Skin of body (tissue), 3 donors: ENCODE results near the gene MAZ. TPM values are rescaled to one million over a fixed set of nuclear protein-coding genes. Genes with fewer than 3 reads are reported as not detected.

Experiments used
- DNase-seq: peaks from one replicate; lab custom pipeline; 2025; lab: John Stamatoyannopoulos, UW
- small RNA-seq: library from RNA; depleted of rRNA; stranded (forward); fragments of <200 nt; gene quantifications from one replicate; pipeline ENCODE3, GENCODE V24; 2014; ENCODE audit warnings: low replicate concordance
- total RNA-seq: library from RNA; depleted of rRNA; stranded (reverse); fragments of >200 nt; gene quantifications from one replicate; pipeline ENCODE4 v1.2.3, GENCODE V29; 2014

MAZ gene
- total RNA-seq, 1 donor from 2014 or later, result 93.1 TPM

- DNase-seq, result peak; percentile 86
Observed at GRCh38 chr16:29852654-29853053, 46.3 kb downstream of the MAZ start.

DNA sequence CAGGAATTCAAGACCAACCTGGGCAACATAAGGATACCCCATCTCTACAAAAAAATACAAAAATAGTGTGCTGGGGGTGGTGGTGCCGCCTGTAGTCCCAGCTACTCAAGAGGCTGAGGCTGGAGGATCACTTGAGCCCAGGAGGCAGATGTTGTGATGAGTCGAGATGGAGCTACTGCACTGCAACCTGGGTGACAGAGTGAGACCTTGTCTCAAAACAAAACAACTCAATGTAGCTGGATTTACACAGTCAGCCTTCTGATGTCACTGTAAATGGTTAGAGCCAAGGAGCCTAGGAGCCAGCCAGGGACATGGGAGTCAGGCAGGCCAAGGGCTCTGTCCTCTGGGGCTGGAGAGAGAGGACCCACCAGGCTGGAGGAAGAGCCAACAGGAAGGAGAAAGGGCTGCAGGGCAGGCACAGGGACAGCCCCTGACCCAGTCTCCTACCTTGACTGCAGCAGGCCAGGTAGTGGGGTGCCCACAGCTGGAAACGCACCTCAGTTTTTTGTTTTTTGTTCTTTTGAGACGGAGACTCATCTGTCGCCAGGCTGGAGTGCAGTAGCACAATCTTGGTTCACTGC is 48.3 kb downstream of the MAZ start:
- DNase-seq, result no peak

- no peak for DNase-seq
Observed at GRCh38 chr16:29857133-29857760, 50.9 kb downstream of the MAZ start.

DNA sequence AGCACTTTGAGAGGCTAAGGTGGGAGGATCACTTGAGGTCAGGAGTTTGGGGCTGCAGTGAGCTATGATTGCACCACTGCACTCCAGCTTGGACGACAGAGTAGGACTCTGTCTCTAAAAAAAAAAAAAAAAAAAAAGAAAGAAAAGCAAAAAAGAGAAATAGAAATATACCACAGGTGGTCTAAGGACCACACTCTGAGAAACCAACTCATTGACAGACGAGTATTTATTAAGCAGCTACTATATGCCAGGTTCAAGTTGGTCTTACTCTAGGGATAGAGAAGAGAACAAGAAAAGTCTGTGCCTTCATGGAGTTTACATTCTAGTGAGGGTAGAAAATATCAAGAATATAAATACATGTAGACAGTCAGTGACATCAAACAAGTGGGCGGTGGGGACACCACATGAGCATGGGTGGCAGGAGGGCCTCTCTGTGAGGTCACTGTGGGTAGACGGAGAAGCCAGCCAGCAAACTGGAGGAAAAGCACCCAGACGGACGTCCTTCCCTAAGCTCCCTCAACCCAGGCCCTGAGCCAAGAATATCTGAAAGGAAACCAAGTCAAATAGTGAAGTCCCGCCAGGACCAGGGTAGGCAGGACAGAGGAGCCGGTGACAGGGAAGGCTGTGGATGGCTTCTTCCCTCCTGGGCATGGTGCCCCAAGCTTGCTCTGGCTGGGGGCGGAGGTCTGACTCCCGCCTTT is 52.0 kb downstream of the MAZ start:
- no peak for DNase-seq

- no peak for DNase-seq
Observed at GRCh38 chr16:29858974-29859373, 52.6 kb downstream of the MAZ start.

GRCh38 chr16:29860218-29860617 is 53.9 kb downstream of the MAZ start:
- DNase-seq, result no peak

Small RNA genes lying within 50 kb of the gene (small RNA-seq; reads per million reads assigned to genes)
- gene AC009133.6 (not detected), gene AC120114.4 (not detected)

Other genes with a start within 250 kb of the MAZ start
- 2.8 TPM for gene SPN, start 143.3 kb upstream of the MAZ start, total RNA-seq
- 16.1 TPM for gene QPRT, start 127.3 kb upstream of the MAZ start, total RNA-seq
- gene C16orf54, start 60.5 kb upstream of the MAZ start, total RNA-seq, result 0.99 TPM
- not detected for gene ZG16, start 28.3 kb upstream of the MAZ start, total RNA-seq
- 40.7 TPM for gene KIF22, start 15.8 kb upstream of the MAZ start, total RNA-seq
- 3.6 TPM for gene PRRT2, start 5.7 kb downstream of the MAZ start, total RNA-seq
- 19.3 TPM for gene PAGR1, start 9.6 kb downstream of the MAZ start, total RNA-seq
- gene MVP, start 13.9 kb downstream of the MAZ start, total RNA-seq, result 24.9 TPM
- 31.1 TPM for gene CDIPT, start 56.7 kb downstream of the MAZ start, total RNA-seq
- gene SEZ6L2, start 93.0 kb downstream of the MAZ start, total RNA-seq, result 2.9 TPM
- gene ASPHD1, start 94.0 kb downstream of the MAZ start, total RNA-seq, result 0.39 TPM
- gene KCTD13, start 119.7 kb downstream of the MAZ start, total RNA-seq, result 6.9 TPM
- 30.3 TPM for gene TMEM219, start 155.6 kb downstream of the MAZ start, total RNA-seq
- 24.5 TPM for gene TAOK2, start 167.3 kb downstream of the MAZ start, total RNA-seq
- 11.4 TPM for gene HIRIP3, start 189.1 kb downstream of the MAZ start, total RNA-seq
- 22.3 TPM for gene INO80E, start 189.7 kb downstream of the MAZ start, total RNA-seq
- 1.5 TPM for gene DOC2A, start 204.5 kb downstream of the MAZ start, total RNA-seq
- not detected for gene C16orf92, start 216.7 kb downstream of the MAZ start, total RNA-seq
- gene TLCD3B, start 224.7 kb downstream of the MAZ start, total RNA-seq, result not detected